ENCODE measurements around the gene EML6. TPM values are rescaled to one million over a fixed set of nuclear protein-coding genes. Genes with fewer than 3 reads are reported as not detected.

EML6 gene
- total RNA-seq, 3 donors from 2014 or later (not counting 1 experiment from before 2014, with no cell fraction given), result 1.7 to 3.2 (median 2.4) TPM

DNA sequence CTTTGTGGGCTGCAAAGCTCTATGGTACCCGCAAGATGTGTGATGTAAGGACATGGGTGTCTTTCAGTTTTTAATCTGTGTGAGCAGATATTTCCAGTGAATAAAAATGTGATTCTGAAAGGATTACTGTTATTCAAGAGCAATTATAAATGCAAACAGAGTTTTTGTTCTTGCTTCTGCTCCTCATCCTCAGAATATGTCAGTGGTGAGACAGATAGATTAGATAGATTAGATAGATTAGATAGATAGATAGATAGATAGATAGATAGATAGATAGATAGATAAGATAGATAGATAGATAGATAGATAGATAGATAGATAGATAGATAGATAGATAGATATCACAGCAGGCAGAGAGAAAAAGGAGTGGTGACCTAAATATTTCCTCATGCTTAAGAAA is 184.2 kb downstream of the EML6 start:
- no peaks in the 10 kb centered on the region for H3K9me3 ChIP-seq (ENCODE audit: control insufficient read depth, insufficient read depth, low read length)

DNA sequence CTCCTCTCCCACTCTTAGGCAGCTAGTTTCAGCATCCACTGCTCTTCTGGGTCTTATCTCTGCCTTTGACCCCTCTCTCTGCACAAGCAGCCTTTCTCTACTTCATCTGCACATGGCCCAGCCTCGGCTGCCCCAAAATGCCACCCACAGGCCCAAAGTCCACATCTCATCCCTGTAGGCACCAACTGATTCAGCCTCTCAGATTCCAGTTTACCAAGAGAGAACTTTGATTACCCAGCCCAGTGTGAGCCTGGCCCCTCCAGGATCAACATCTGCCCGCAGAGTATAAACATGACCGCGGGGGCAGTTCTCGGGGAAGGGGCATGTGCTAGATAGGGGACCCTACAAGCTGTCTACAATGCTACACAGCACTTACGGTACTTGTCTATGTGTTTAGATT is 185.1 kb downstream of the EML6 start:
- TF ChIP-seq CTCF (IDR thresholded peaks at IDR 0.05), result no peak
- no peak for DNase-seq
- no peak overlapping the region for H3K4me3 Mint-ChIP-seq
- H3K9me3 ChIP-seq (ENCODE audit: control insufficient read depth, insufficient read depth, low read length), result no peaks in the 10 kb centered on the region
- no peak overlapping the region for H3K4me3 ChIP-seq (ENCODE audit: low read length)
- no peak for ATAC-seq
- peaks cover 7% of the 10 kb centered on the region for H3K36me3 Mint-ChIP-seq
- peaks cover 0 to 5% of the 10 kb centered on the region in 2 donors for H3K27me3 Mint-ChIP-seq (ENCODE audit: low read depth in 2 of 2)
- H3K27ac Mint-ChIP-seq, result no peak overlapping the region
- intact Hi-C loops (cut with micrococcal nuclease), result no loop called here
- H3K27me3 ChIP-seq (ENCODE audit: control insufficient read depth, insufficient read depth, low read length), result no peaks in the 10 kb centered on the region
- no peaks in the 10 kb centered on the region for H3K9me3 Mint-ChIP-seq
- H3K4me1 ChIP-seq (ENCODE audit: control insufficient read depth, insufficient read depth, low read length), result peaks cover 11% of the 10 kb centered on the region
- H3K4me1 Mint-ChIP-seq, result peaks cover 13 to 17% of the 10 kb centered on the region in 2 donors
- H3K36me3 ChIP-seq (ENCODE audit: control insufficient read depth, insufficient read depth, low read length), result no peaks in the 10 kb centered on the region
- 99% methylated on average over 5 of the region's 6 CpGs for WGBS (ENCODE audit: insufficient coverage)
- H3K27ac ChIP-seq (ENCODE audit: low read length), result no peak overlapping the region

More for the DNA sequence above, 184.2 kb downstream of the EML6 start:
- Mint-ChIP-seq H3K27me3 (ENCODE audit: low read depth in 2 of 2) (peaks cover 0 to 2% of the 10 kb centered on the region in 2 donors), H3K4me1 (peaks cover 14 to 18% of the 10 kb centered on the region in 2 donors), H3K36me3 (peaks cover 5% of the 10 kb centered on the region), H3K27ac (no peak overlapping the region), H3K9me3 (no peaks in the 10 kb centered on the region), H3K4me3 (no peak overlapping the region)
- H3K27ac ChIP-seq (ENCODE audit: low read length), result no peak overlapping the region
- ATAC-seq, result no peak
- DNase-seq, result no peak
- TF ChIP-seq CTCF (IDR thresholded peaks at IDR 0.05), result no peak
- 100% methylated on average over 1 of the region's 1 CpG for WGBS (ENCODE audit: insufficient coverage)
- no peak overlapping the region for H3K4me3 ChIP-seq (ENCODE audit: low read length)
- intact Hi-C loops (cut with micrococcal nuclease), result no loop called here
- peaks cover 11% of the 10 kb centered on the region for H3K4me1 ChIP-seq (ENCODE audit: control insufficient read depth, insufficient read depth, low read length)
- H3K36me3 ChIP-seq (ENCODE audit: control insufficient read depth, insufficient read depth, low read length), result no peaks in the 10 kb centered on the region
- H3K27me3 ChIP-seq (ENCODE audit: control insufficient read depth, insufficient read depth, low read length), result no peaks in the 10 kb centered on the region

- intact Hi-C loops (cut with micrococcal nuclease), result no loop called here
- H3K9me3 ChIP-seq (ENCODE audit: control insufficient read depth, insufficient read depth, low read length), result no peaks in the 10 kb centered on the region
- Mint-ChIP-seq H3K4me3 (no peak overlapping the region), H3K36me3 (peaks cover 11% of the 10 kb centered on the region), H3K27ac (no peak overlapping the region), H3K4me1 (peaks cover 9 to 13% of the 10 kb centered on the region in 2 donors), H3K27me3 (ENCODE audit: low read depth in 2 of 2) (peaks cover 0 to 6% of the 10 kb centered on the region in 2 donors), H3K9me3 (no peaks in the 10 kb centered on the region)
- no peaks in the 10 kb centered on the region for H3K36me3 ChIP-seq (ENCODE audit: control insufficient read depth, insufficient read depth, low read length)
- H3K27ac ChIP-seq (ENCODE audit: low read length), result no peak overlapping the region
- WGBS (ENCODE audit: insufficient coverage), result 100% methylated on average over 2 of the region's 3 CpGs
- H3K4me1 ChIP-seq (ENCODE audit: control insufficient read depth, insufficient read depth, low read length), result peaks cover 7% of the 10 kb centered on the region
- no peak overlapping the region for H3K4me3 ChIP-seq (ENCODE audit: low read length)
- no peak for DNase-seq
- no peak for ATAC-seq
- no peaks in the 10 kb centered on the region for H3K27me3 ChIP-seq (ENCODE audit: control insufficient read depth, insufficient read depth, low read length)
- TF ChIP-seq CTCF (IDR thresholded peaks at IDR 0.05), result no peak
Measured at GRCh38 chr2:54909001-54909400, 185.5 kb downstream of the EML6 start.

DNA sequence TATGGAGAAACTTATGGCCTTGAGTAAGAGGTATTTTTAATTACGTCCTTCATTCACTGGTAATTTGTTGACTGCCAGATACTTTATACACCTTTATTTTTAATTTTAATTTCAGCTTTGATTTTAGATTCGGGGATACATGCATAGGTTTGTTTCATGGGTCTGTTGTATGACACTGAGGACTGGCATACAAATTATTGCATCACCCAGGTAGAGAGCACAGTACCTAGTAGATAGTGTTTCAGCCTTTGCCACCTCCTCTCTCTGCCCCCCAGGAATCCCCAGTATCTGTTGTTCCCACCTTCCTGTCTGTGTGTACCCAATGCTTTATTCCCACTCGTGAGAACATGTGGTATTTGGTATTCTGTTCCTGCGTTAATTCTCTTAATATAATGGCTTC is 188.8 kb downstream of the EML6 start:
- Histone ChIP-seq H3K4me3 (ENCODE audit: low read length) (no peak overlapping the region), H3K36me3 (ENCODE audit: control insufficient read depth, insufficient read depth, low read length) (no peaks in the 10 kb centered on the region), H3K9me3 (ENCODE audit: control insufficient read depth, insufficient read depth, low read length) (no peaks in the 10 kb centered on the region), H3K4me1 (ENCODE audit: control insufficient read depth, insufficient read depth, low read length) (no peaks in the 10 kb centered on the region), H3K27ac (ENCODE audit: low read length) (no peak overlapping the region), H3K27me3 (ENCODE audit: control insufficient read depth, insufficient read depth, low read length) (no peaks in the 10 kb centered on the region)
- no peak for DNase-seq
- intact Hi-C loops (cut with micrococcal nuclease), result no loop called here
- H3K4me3 Mint-ChIP-seq, result no peak overlapping the region
- no peak for TF ChIP-seq CTCF (IDR thresholded peaks at IDR 0.05)
- H3K27me3 Mint-ChIP-seq (ENCODE audit: low read depth in 2 of 2), result peaks cover 0 to 6% of the 10 kb centered on the region in 2 donors
- H3K9me3 Mint-ChIP-seq, result no peaks in the 10 kb centered on the region
- H3K27ac Mint-ChIP-seq, result no peak overlapping the region
- peaks cover 6% of the 10 kb centered on the region for H3K36me3 Mint-ChIP-seq
- 100% methylated on average over 2 of the region's 4 CpGs for WGBS (ENCODE audit: insufficient coverage)
- ATAC-seq, result no peak
- no peaks in the 10 kb centered on the region for H3K4me1 Mint-ChIP-seq
